Brain pericyte (primary cell): ENCODE results near the gene OCLN.
"Not testable (repeated sequence)": the region's sequence is repeated elsewhere in the genome, so short reads cannot be mapped to it uniquely, and the experiment has no call there.

Source experiments
- DNase-seq: peaks from one replicate; pipeline ENCODE4 v3.0.0-alpha.2; 2012; ENCODE audit warnings: low read depth, low spot score

Gene OCLN

DNA sequence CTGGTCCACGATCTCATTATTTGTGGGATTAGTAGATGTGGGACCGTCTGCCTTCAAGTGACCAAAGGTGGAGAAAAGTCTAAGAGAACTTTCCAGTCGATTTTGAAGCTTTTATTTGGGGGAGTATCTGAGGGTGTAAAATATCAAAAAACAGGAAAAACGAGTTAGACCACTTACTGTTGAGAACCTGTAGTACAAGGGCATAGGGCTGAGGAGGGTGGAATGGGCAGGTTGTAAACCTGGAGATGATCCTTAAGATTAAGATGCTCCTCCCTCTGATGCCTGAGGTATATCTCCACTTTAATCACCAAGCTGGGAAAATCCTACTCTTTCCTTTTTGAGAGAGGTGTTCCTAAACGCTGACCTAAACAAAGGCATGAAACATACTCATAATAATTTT, 35.4 kb downstream of the OCLN start:
- DNase-seq = no peak

DNA sequence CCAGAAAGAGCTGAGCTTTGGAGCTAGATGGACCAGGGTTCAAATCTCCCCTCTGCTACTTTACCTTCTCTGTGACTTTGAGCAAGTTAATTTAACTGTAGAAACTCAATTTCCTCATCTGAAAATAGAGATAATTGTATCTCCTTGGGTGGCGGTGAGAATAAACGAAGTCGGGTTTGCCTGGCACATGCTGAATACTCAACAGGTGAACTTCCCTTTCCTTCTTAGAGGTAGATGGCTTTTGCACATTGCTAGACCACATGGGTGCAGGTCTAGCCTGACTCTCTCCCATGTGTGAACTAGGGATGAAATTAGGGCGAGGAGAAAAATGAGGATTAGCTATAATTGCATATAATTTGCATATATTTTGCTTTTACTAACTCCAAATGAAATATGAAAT, 36.0 kb downstream of the OCLN start:
- DNase-seq = no peak

DNA sequence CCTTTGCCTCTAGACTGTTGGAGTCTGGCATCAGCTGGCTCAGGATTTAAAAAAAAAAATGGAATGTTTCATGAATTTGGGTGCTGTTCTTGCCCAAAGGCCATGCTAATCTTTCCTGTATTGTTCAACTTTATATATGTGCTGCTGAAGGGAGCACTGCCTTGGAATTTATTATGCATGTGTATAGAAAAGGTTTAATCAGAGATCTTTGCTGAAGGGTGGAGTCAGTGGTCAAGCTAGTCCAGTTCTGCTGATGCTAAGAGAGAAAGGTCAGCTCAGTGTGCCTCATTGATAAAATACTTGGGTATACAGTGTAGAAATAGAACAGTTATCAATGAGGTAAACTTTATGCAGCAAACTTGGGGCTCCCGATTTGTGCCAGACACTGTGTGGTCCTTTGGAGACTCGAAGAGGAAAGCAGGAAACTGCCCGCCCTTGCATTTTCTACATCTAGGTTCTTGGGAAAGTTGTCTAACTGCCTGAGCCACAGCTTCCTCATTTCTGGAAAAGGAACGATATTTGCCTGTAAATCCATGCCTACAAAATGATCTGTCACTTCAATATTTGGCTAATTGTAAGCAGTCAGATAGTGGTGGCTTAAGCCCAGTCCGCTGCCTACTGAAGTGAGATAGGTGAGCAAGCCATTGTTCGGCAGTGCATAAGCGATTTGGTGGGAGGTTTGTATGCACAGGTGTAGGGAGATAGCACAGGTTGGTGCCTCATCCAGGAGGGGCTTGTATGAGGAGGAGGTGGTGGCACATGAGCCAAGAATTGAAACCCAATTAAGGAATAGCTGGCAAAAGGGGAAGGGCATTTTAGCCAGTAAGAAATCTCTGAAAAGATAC, 38.2 kb downstream of the OCLN start:
- DNase-seq = no peak

DNA sequence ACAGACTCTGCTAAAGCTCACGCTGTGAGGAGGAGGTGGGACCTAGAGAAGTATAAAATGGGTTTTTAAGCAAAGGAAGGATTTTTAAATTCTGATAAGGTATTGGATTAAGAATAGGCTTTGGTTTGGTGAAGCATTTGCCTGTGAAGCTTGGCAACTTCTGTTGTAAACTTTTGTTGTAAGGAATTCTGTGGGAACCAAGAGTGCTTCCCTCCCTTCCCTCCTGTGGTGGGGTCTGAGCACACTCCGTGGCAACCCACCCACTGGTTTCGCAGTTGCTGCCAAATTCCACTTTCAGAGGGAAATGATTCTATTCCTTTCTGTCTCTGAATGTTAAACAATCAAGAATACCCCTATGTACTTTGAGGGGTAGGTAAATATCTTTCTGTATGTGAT, 38.8 kb downstream of the OCLN start:
- DNase-seq = no peak

DNA sequence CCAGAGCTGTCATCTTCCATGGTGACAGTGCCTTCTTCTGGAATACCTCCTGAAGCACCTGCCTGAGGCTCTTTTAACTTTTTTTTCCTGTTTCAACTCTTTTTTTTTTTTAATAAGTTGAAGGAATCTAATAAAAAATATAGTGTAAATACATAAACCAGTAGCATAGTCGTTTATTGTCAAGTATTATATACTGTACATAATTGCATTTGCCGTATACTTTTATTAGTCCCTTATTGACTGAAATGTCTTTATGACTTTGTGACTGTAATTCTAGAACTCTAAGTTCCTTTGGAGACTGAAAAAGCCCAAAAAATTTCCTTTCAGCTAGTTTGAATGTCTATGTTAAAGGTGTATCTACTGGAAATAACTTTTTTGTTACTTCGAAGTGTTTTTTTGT, 45.3 kb downstream of the OCLN start:
- not testable (repeated sequence) for DNase-seq

DNA sequence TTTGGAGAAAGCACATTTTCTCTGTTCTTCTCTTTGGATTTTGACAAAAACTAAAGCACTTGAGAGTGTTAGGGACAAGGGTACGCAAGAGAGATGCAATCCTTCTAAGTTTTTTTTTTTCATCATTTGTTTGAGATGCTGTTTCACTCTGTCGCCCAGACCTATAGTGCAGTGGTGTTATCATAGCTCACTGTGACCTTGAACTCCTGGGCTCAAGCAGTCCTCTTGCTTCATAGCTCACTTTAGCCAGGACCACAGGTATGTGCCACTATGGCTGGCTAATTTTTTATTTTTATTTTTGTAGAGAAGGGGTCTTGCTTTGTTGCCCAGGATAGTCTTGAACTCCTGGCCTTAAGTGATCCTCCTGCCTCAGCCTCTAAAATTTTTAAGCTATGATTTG, 46.1 kb downstream of the OCLN start:
- not testable (repeated sequence) for DNase-seq

DNA sequence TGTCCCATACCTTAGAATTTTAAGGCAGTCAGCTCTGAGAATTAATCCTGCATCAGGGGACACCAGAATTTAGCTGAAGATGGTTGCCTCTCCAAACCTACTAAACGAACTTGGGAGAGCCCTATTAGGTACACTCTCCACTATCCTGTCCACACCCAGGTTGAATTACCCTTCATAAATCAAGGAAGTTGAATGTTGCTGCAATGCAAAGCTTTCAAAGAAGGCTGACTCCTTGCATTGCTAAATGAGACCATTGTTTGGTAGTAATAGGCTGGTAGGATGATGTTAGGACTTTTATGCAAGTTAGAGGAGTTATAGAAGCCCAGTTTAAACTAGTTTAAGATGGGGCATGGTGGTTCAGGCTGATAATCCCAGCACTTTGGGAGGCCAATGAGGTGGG, 48.8 kb downstream of the OCLN start:
- not testable (repeated sequence) for DNase-seq

DNA sequence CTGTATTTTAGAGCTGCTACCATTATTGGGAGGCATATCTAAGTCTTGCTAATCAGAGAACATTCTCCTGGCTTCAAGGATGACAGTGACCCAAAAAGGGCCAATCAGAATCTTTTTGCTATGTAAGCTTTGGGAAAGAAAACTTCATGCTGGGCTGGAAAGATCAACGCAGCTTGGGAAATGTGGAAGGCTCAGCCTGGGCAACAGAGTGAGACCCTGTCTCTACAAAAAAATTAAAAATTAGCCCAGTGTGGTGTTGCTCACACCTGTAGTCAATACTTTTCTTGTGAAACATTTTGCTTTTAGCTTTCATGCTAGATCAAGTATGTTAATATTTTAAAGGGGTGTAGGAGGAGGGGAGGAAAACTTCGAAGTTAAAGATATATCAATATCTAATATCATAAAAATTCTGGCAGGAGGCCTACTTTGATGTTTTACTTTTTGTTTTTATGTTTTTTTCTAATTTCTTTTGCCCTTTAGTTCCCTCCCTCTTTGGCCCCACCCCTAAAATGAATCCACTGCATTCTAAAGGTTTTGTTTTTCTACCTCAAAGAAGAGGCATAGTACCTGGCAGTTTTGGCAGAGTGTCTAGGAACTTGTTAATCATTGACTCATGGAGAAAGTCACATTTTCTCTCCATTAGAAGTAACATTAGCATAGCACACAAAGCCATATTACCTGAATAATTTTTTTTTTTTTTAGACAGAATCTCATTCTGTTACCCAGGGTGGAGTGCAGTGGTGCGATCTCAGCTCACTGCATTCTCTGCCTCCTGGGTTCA, 50.4 kb downstream of the OCLN start:
- DNase-seq = not testable (repeated sequence)

DNA sequence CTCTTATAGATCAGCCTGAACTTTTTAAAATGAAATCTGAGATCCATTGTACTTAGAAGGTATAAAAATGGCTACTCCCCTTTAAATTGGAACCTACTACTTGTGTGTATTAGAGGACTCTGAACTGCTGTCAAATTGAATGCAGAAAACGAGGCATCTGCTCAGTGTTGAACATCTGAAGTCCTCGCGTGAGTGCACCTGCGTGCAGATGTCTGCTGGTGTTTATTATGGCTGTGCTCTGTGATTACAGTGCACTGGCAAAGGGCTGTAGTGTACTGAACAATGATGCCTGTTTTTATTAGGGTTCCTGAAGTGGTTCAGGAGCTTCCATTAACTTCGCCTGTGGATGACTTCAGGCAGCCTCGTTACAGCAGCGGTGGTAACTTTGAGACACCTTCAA, 52.0 kb downstream of the OCLN start:
- not testable (repeated sequence) for DNase-seq

DNA sequence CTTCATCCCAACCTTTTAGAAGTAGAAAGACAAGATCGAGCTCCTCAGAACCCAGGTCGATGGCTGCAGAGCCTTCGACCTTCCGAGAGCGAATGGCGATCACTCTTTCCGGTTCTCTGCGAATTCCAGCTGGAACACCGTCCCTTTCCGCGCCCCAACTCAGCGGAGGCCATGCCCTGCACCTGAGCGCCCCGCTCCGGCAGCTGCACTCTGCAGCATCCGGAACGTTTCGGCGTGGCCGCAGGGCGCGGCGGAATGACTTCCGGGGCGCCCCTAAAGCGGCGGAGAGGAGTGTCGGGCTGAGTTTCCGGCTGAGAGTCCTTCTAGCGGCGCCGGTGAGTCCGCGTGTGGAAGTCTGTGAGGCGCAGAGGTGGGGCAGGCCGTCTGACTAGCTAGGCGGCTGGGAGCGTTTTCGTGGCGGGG, 67.3 kb downstream of the OCLN start, which contains the start of gene GTF2H2C:
TSS of gene GTF2H2C (plus strand) at position 284 of the 423 bp plus-strand sequence. CDS start 4,942 bp downstream, outside the sequence.
- peak; percentile 1 for DNase-seq

DNA sequence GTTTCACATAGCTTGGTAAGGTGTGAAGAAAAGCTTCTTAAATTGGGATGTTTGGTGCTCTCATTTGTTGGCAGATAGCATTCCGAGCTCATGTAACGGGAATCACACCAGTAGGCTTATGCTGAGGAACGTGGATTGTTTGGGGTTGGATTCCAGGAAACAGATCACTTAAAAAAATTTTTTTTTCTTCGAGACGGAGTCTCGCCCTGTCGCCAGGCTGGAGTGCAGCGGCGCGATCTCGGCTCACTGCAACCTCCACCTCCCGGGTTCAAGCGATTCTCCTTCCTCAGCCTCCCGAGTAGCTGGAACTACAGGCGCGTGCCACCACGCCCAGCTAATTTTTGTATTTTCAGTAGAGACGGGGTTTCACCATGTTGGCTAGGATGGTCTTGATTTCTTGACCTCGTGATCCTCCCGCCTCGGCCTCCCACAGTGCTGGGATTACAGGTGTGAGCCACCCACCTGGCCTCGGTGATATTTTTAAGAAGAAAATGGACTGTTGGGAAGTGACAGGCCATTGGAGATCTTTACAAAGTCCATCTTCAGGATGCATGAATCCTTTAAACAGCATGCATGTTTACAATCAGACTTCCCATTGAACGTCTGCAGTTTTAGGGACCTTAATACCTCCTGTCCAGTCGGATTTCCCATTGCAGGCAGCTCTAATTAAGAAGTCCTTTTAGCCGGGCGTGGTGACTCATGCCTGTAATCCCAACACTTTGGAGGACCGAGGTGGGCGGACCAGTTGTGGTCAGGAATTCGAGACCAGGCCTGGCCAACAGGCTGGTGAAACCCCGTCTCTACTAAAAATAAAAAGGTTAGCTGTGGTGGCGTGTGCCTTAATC, 68.2 kb downstream of the OCLN start:
- not testable (repeated sequence) for DNase-seq

DNA sequence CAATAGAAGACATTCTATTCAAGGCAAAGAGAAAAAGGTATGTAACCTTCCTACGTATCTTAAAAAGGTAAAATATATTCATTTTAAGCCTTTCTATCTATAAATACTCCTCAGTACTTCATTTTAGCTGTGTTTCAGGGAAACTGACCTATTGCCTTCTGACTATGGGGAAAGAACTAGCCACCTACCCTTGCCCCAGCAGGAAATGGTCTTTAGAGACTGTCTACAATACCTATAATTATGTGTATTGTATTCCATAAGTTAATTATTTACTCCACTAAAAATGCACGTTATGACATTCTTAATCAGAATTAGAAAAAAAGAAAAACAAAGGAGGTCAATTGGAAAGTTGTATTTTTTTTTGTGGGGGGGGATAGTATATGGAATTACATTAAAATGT, 73.6 kb downstream of the OCLN start:
- DNase-seq = not testable (repeated sequence)

DNA sequence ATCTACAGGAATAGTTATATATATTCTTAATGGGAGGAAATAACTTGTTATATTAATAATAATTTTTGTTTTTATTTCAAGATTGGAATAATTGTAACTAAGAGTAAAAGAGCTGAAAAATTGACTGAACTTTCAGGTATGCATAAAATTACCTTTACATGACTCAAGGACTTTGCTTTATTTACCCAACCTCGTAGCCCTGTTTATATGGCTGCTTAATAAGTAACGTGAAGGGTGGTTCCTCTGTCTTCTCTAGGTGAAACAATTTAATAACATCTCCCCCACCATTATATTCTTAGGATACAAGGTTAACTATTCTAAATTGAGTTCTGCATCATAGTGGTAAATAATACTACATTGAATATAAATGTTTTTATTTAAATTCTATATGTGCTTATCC, 75.5 kb downstream of the OCLN start:
- not testable (repeated sequence) for DNase-seq

DNA sequence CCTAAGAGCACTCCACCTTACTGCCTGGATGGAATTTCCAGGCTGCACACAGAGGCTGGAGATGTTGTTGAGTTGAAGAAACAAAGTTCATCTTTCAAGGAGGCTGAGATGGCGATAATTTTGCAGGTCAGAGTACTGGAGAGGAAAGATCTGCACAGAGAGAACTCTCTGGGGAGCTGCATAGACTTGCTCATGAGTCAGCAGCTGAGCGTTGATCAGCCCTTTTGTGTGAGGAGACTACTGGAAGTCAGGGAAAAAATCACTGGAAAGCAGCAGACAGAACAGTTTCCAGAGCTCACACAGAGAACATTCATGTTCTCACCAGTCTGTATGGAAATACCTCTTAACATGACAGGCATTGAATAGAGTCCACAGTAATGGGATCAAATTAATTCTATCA, 90.8 kb downstream of the OCLN start:
- DNase-seq = not testable (repeated sequence)

DNA sequence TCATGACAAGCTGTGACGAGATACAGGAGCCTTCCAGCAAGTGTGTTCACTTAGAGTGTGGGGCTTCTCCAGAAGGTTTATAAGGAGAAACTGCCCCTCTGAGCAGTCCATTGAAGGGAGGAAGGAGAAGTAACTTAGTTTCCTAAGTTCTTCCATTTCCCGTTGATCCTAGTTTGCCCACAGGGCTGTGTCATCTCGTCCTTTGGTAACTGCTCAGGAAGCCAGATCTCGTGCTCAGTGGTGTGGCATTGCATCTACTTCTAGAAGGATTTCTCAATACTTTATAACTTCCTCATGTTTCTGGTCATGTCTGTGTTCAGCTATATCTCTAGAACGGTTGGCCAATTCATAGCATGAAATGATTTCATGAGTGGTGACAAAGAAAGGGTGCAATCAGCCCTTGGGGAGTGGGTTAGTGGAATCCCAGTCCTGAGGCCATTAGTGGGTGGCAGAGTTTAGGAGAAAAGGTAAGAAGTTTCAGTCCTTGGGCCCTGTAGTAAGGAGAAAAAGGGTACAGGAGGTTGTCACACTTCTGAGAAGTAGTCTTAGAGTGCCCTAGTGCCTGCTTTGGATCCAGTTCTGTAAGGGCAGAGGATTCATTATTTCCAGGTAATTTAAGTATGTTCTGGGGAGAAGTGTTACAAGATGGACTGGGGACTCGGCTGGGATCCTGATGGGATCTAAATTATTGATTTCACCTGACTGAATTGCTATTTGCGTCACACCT, 103.7 kb downstream of the OCLN start:
- not testable (repeated sequence) for DNase-seq

DNA sequence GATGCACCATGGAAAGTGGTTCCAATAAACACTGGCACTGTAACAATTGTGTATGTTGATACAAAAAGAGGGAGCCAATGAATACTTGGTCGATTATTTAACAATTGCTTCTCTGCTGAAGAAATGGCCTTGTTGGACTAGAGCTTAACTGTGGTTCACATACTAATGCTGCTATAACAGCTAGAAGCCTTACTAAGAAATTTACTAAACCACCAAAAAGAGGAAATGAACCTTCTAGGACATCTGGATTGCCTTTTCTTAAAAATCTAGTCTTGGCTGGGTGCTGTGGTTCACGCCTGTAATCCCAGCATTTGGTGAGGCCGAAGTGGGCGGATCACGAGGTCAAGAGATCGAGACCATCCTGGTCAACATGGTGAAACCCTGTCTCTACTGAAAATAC, 109.4 kb downstream of the OCLN start:
- not testable (repeated sequence) for DNase-seq

DNA sequence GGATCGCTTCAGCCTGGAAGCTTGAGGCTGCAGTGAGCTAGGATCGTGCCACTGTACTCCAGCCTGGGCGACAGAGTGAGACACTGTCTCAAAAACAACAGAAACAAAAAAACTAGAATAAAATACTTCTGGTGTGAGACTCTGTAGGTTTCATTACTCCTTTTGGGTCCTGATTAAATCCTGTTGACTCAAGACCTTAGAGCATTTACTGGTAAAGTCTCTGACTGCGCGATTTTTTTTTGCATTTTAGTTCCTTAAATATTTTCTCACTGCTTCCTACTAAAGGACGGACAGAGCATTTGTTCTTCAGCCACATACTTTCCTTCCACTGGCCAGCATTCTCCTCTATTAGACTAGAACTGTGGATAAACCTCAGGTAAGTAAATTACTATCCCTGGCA, 114.2 kb downstream of the OCLN start:
- not testable (repeated sequence) for DNase-seq
